ENCODE data around the gene USP5. TPM values are rescaled to one million over a fixed set of nuclear protein-coding genes. Genes with fewer than 3 reads are reported as not detected.

The USP5 gene
- total RNA-seq: 65.7 and 77.1 TPM in 2 replicates

- Histone ChIP-seq H3K79me2 (ENCODE audit: insufficient read depth, low read length) (peaks cover 63% of the 10 kb centered on the region), H3K27ac (ENCODE audit: low read depth, low read length) (peak within 1 kb of the TSS; percentile 90), H3K4me2 (ENCODE audit: insufficient read depth, low read length) (peak within 1 kb of the TSS; percentile 99), H3K4me1 (ENCODE audit: insufficient read depth, low read length) (peaks cover 26% of the 10 kb centered on the region), H4K20me1 (ENCODE audit: insufficient read depth, low read length) (peaks cover 3% of the 10 kb centered on the region), H3K9me3 (ENCODE audit: low read depth, low read length) (no peaks in the 10 kb centered on the region), H3K27me3 (ENCODE audit: insufficient read depth, low read length) (no peaks in the 10 kb centered on the region), H3K4me3 (ENCODE audit: insufficient read depth, low read length) (peak within 1 kb of the TSS; percentile 84), H2AFZ (ENCODE audit: low read length) (peak within 1 kb of the TSS; percentile 95), H3K36me3 (ENCODE audit: insufficient read depth, low read length) (peaks cover 50% of the 10 kb centered on the region)
- TF ChIP-seq, protein P1, sequence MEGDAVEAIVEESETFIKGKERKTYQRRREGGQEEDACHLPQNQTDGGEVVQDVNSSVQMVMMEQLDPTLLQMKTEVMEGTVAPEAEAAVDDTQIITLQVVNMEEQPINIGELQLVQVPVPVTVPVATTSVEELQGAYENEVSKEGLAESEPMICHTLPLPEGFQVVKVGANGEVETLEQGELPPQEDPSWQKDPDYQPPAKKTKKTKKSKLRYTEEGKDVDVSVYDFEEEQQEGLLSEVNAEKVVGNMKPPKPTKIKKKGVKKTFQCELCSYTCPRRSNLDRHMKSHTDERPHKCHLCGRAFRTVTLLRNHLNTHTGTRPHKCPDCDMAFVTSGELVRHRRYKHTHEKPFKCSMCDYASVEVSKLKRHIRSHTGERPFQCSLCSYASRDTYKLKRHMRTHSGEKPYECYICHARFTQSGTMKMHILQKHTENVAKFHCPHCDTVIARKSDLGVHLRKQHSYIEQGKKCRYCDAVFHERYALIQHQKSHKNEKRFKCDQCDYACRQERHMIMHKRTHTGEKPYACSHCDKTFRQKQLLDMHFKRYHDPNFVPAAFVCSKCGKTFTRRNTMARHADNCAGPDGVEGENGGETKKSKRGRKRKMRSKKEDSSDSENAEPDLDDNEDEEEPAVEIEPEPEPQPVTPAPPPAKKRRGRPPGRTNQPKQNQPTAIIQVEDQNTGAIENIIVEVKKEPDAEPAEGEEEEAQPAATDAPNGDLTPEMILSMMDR (IDR thresholded peaks at IDR 0.05; ENCODE audit: extremely low read depth, low read depth, low read length): no peak
- DNase-seq (ENCODE audit: insufficient read length, low spot score, missing footprints): peak; percentile 99
Observed at GRCh38 chr12:6851921-6852650, at the start of gene USP5. TSS of gene USP5 (plus strand) at chr12:6852150. CDS start at chr12:6852180, 30 bp downstream.

DNA sequence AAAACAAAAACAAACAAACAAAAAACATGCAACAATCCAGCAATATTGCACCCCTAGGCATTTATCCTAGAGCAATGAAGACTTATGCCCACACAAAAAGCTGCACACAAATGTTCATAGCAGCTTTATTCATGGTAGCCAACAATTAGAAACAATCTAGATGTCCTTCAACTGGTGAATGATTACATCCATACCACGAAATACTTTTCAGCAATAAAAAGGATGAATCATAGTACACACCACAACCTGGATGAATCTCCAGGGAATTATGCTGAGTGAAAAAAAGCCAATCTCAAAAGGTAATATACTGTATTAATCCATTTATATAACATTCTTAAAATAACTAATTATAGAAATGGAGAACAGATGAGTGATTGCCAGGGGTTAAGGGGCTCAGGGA, 44.8 kb upstream of the USP5 start:
- H3K4me1 ChIP-seq (ENCODE audit: insufficient read depth, low read length): no peaks in the 10 kb centered on the region
- DNase-seq (ENCODE audit: insufficient read length, low spot score, missing footprints): no peak
- H4K20me1 ChIP-seq (ENCODE audit: insufficient read depth, low read length): no peaks in the 10 kb centered on the region
- no peak overlapping the region for H3K4me3 ChIP-seq (ENCODE audit: insufficient read depth, low read length)
- no peak overlapping the region for H2AFZ ChIP-seq (ENCODE audit: low read length)
- no peaks in the 10 kb centered on the region for H3K36me3 ChIP-seq (ENCODE audit: insufficient read depth, low read length)
- H3K27me3 ChIP-seq (ENCODE audit: insufficient read depth, low read length): no peaks in the 10 kb centered on the region
- TF ChIP-seq, protein P1 (IDR thresholded peaks at IDR 0.05; ENCODE audit: extremely low read depth, low read depth, low read length): no peak
- H3K9me3 ChIP-seq (ENCODE audit: low read depth, low read length): no peaks in the 10 kb centered on the region
- H3K4me2 ChIP-seq (ENCODE audit: insufficient read depth, low read length): no peak overlapping the region
- H3K27ac ChIP-seq (ENCODE audit: low read depth, low read length): no peak overlapping the region
- H3K79me2 ChIP-seq (ENCODE audit: insufficient read depth, low read length): no peaks in the 10 kb centered on the region

GRCh38 chr12:6809056-6809455, 42.9 kb upstream of the USP5 start:
- Histone ChIP-seq H4K20me1 (ENCODE audit: insufficient read depth, low read length) (no peaks in the 10 kb centered on the region), H3K27me3 (ENCODE audit: insufficient read depth, low read length) (peaks cover 3% of the 10 kb centered on the region), H3K4me1 (ENCODE audit: insufficient read depth, low read length) (no peaks in the 10 kb centered on the region), H3K4me3 (ENCODE audit: insufficient read depth, low read length) (no peak overlapping the region), H3K4me2 (ENCODE audit: insufficient read depth, low read length) (no peak overlapping the region), H3K36me3 (ENCODE audit: insufficient read depth, low read length) (no peaks in the 10 kb centered on the region), H3K27ac (ENCODE audit: low read depth, low read length) (no peak overlapping the region), H2AFZ (ENCODE audit: low read length) (no peak overlapping the region), H3K79me2 (ENCODE audit: insufficient read depth, low read length) (no peaks in the 10 kb centered on the region), H3K9me3 (ENCODE audit: low read depth, low read length) (no peaks in the 10 kb centered on the region)
- DNase-seq (ENCODE audit: insufficient read length, low spot score, missing footprints): peak; percentile 1
- TF ChIP-seq, protein P1 (IDR thresholded peaks at IDR 0.05; ENCODE audit: extremely low read depth, low read depth, low read length): no peak

GRCh38 chr12:6810758-6811157, 41.2 kb upstream of the USP5 start:
- H3K79me2 ChIP-seq (ENCODE audit: insufficient read depth, low read length): no peaks in the 10 kb centered on the region
- peaks cover 6% of the 10 kb centered on the region for H3K27me3 ChIP-seq (ENCODE audit: insufficient read depth, low read length)
- no peaks in the 10 kb centered on the region for H3K9me3 ChIP-seq (ENCODE audit: low read depth, low read length)
- no peak overlapping the region for H3K4me3 ChIP-seq (ENCODE audit: insufficient read depth, low read length)
- H2AFZ ChIP-seq (ENCODE audit: low read length): no peak overlapping the region
- H4K20me1 ChIP-seq (ENCODE audit: insufficient read depth, low read length): no peaks in the 10 kb centered on the region
- TF ChIP-seq, protein P1 (IDR thresholded peaks at IDR 0.05; ENCODE audit: extremely low read depth, low read depth, low read length): no peak
- H3K4me1 ChIP-seq (ENCODE audit: insufficient read depth, low read length): no peaks in the 10 kb centered on the region
- DNase-seq (ENCODE audit: insufficient read length, low spot score, missing footprints): peak; percentile 11
- no peaks in the 10 kb centered on the region for H3K36me3 ChIP-seq (ENCODE audit: insufficient read depth, low read length)
- no peak overlapping the region for H3K27ac ChIP-seq (ENCODE audit: low read depth, low read length)
- H3K4me2 ChIP-seq (ENCODE audit: insufficient read depth, low read length): no peak overlapping the region

Data from osteoblast (primary cell).